IMR-90 (cell line): ENCODE results near the gene IRX1. TPM values are rescaled to one million over a fixed set of nuclear protein-coding genes. Genes with fewer than 3 reads are reported as not detected.

Experiments used
- ATAC-seq: fragments of 200-7000 bp; cut with Tn5 transposase; 2 replicates; pipeline ENCODE4 v1.9.1; 2020; ENCODE audit warnings: low read depth, mild to moderate bottlenecking, moderate library complexity
- BruUV-seq: library from RNA; stranded (reverse); fragments of 400-500 nt; replicated peaks from 2 replicates; lab custom pipeline; 2021; lab: Mats Ljungman, UMichigan
- CTCF ChIA-PET: fragments of 300-600 bp; formaldehyde crosslinking; extraction: SDS; loops from one replicate; lab custom pipeline; 2021; ENCODE audit warnings: antibody characterized with exemption; lab: Yijun Ruan, JAX
- POLR2A ChIA-PET: fragments of 300-600 bp; sonication (Branson Sonifier 250); formaldehyde crosslinking; loops from one replicate; lab custom pipeline; 2022; ENCODE audit warnings: antibody characterized with exemption; ENCODE audit not compliant: unreplicated experiment; lab: Charles Lee
- DNase-seq: peaks from one replicate; pipeline ENCODE4 v3.0.0; 2013
- H2AFZ ChIP-seq: replicated peaks from 2 replicates; pipeline ENCODE3; 2013; ENCODE audit warnings: low read length, mild to moderate bottlenecking; ENCODE audit not compliant: poor library complexity
- H2AK5ac ChIP-seq: 2 replicates; pipeline ENCODE4 v1.6.1; 2013; ENCODE audit warnings: low read depth, low read length, inconsistent platforms
- H2AK9ac ChIP-seq: replicated peaks from 2 replicates; pipeline ENCODE3; 2013; ENCODE audit warnings: mild to moderate bottlenecking, low read depth, low read length, moderate library complexity; ENCODE audit not compliant: poor library complexity
- H2BK120ac ChIP-seq: 2 replicates; pipeline ENCODE4 v1.6.1; 2013; ENCODE audit warnings: low read depth, low read length, inconsistent platforms
- H2BK15ac ChIP-seq: 3 replicates; pipeline ENCODE4 v1.6.1; 2013; ENCODE audit warnings: low read depth, low read length, inconsistent platforms
- H2BK20ac ChIP-seq: 2 replicates; pipeline ENCODE4 v1.6.1; 2013; ENCODE audit warnings: low read depth, mild to moderate bottlenecking, inconsistent platforms, low read length, moderate library complexity
- H2BK5ac ChIP-seq: 2 replicates; pipeline ENCODE4 v1.6.1; 2013; ENCODE audit warnings: mild to moderate bottlenecking, low read depth, low read length, inconsistent platforms; ENCODE audit not compliant: poor library complexity, severe bottlenecking
- H3K14ac ChIP-seq: replicated peaks from 2 replicates; pipeline ENCODE4 v1.6.1; 2013; ENCODE audit warnings: low read depth, low read length, inconsistent platforms
- H3K18ac ChIP-seq: 2 replicates; pipeline ENCODE4 v1.6.1; 2013; ENCODE audit warnings: low read depth, low read length, control low read depth
- H3K23ac ChIP-seq: 2 replicates; pipeline ENCODE4 v1.6.1; 2013; ENCODE audit warnings: low read depth, low read length, inconsistent platforms
- H3K27ac ChIP-seq: 2 replicates; pipeline ENCODE4 v1.5.1; 2013; ENCODE audit warnings: mild to moderate bottlenecking, control low read depth, low read length; ENCODE audit not compliant: insufficient read depth
- H3K27me3 ChIP-seq: 2 replicates; pipeline ENCODE4 v1.6.1; 2013; ENCODE audit warnings: low read length; ENCODE audit not compliant: control insufficient read depth, insufficient read depth
- H3K36me3 ChIP-seq: 2 replicates; pipeline ENCODE4 v1.6.1; 2013; ENCODE audit warnings: low read length, mixed read lengths; ENCODE audit not compliant: control insufficient read depth, insufficient read depth
- H3K4ac ChIP-seq: 2 replicates; pipeline ENCODE4 v1.6.1; 2013; ENCODE audit warnings: low read depth, low read length, inconsistent platforms
- H3K4me1 ChIP-seq: 2 replicates; pipeline ENCODE4 v1.6.1; 2013; ENCODE audit warnings: low read length, mixed read lengths; ENCODE audit not compliant: control insufficient read depth, insufficient read depth
- H3K4me2 ChIP-seq: 2 replicates; pipeline ENCODE4 v1.6.1; 2013; ENCODE audit warnings: low read depth, mild to moderate bottlenecking, control low read depth, low read length, moderate library complexity
- H3K4me3 ChIP-seq: 2 replicates; pipeline ENCODE4 v1.5.1; 2013; ENCODE audit warnings: low read depth, mild to moderate bottlenecking, control low read depth, low read length, moderate library complexity; ENCODE audit not compliant: insufficient read depth
- H3K56ac ChIP-seq: 2 replicates; pipeline ENCODE4 v1.6.1; 2013; ENCODE audit warnings: low read length, inconsistent platforms; ENCODE audit not compliant: insufficient read depth; ENCODE audit errors: extremely low read depth
- H3K79me1 ChIP-seq, 2 experiments: 2 replicates each; pipeline ENCODE4 v1.6.1; 2013; ENCODE audit warnings: low read length in 2 of 2, inconsistent platforms in 1 of 2, low read depth in 1 of 2
- H3K9ac ChIP-seq: 2 replicates; pipeline ENCODE4 v1.6.1; 2013; ENCODE audit warnings: low read depth, low read length, control low read depth
- H3K9me1 ChIP-seq: 2 replicates; pipeline ENCODE4 v1.6.1; 2013; ENCODE audit warnings: low read length, inconsistent platforms; ENCODE audit not compliant: insufficient read depth
- H3K9me3 ChIP-seq: 2 replicates; pipeline ENCODE4 v1.6.1; 2013; ENCODE audit warnings: low read length; ENCODE audit not compliant: control insufficient read depth, insufficient read depth
- H4K20me1 ChIP-seq: 2 replicates; pipeline ENCODE4 v1.6.1; 2013; ENCODE audit warnings: low read length, inconsistent platforms; ENCODE audit not compliant: insufficient read depth
- H4K5ac ChIP-seq: 2 replicates; pipeline ENCODE4 v1.6.1; 2013; ENCODE audit warnings: mild to moderate bottlenecking, low read depth, low read length, control low read depth
- H4K8ac ChIP-seq, 2 experiments: 2 replicates each; pipeline ENCODE4 v1.6.1; 2013; ENCODE audit warnings: low read depth in 2 of 2, low read length in 2 of 2, control low read depth in 1 of 2, inconsistent platforms in 1 of 2
- H4K91ac ChIP-seq: 2 replicates; pipeline ENCODE4 v1.6.1; 2013; ENCODE audit warnings: low read depth, low read length, inconsistent platforms; ENCODE audit not compliant: insufficient read depth
- BHLHE40 ChIP-seq: fragments of 150-350 bp; IDR thresholded peaks from 2 replicates; pipeline ENCODE4 v1.6.1; 2016; ENCODE audit warnings: mild to moderate bottlenecking, low read depth, low read length
- CHD1 ChIP-seq: IDR thresholded peaks from 2 replicates; pipeline ENCODE4 v1.6.1; 2012; ENCODE audit warnings: low read depth, low read length, improper control_type of control experiment
- FOS ChIP-seq: fragments of 150-350 bp; IDR thresholded peaks from 2 replicates; pipeline ENCODE4 v1.6.1; 2016; ENCODE audit warnings: low read depth, low read length
- MAZ ChIP-seq: IDR thresholded peaks from 2 replicates; pipeline ENCODE4 v1.6.1; 2012; ENCODE audit warnings: low read depth, mild to moderate bottlenecking, low read length, improper control_type of control experiment, moderate library complexity, borderline replicate concordance
- MXI1 ChIP-seq: IDR thresholded peaks from 2 replicates; pipeline ENCODE4 v1.6.1; 2012; ENCODE audit warnings: low read depth, mild to moderate bottlenecking, low read length, moderate library complexity, borderline replicate concordance
- RAD21 ChIP-seq: IDR thresholded peaks from 2 replicates; pipeline ENCODE4 v1.6.1; 2012; ENCODE audit warnings: low read length, improper control_type of control experiment
- RCOR1 ChIP-seq: IDR thresholded peaks from 2 replicates; pipeline ENCODE4 v1.6.1; 2012; ENCODE audit warnings: mild to moderate bottlenecking, low read length, improper control_type of control experiment; ENCODE audit not compliant: insufficient replicate concordance
- RFX5 ChIP-seq: IDR thresholded peaks from 2 replicates; pipeline ENCODE4 v1.8.0; 2012; ENCODE audit warnings: low read depth, mild to moderate bottlenecking, low read length, moderate library complexity
- SMC3 ChIP-seq: fragments of 150-350 bp; IDR thresholded peaks from 2 replicates; pipeline ENCODE4 v1.6.1; 2016; ENCODE audit warnings: low read depth, mild to moderate bottlenecking, antibody characterized with exemption, low read length, moderate library complexity
- WGBS, 2 experiments: methylation state at CpG; one replicate each; pipeline versions ENCODE4 v1.1.5 to v1.1.7; 2013; ENCODE audit warnings: missing lambda C conversion rate in 2 of 2; ENCODE audit not compliant: insufficient read length in 1 of 2; ENCODE audit errors: extremely low coverage in 2 of 2; 5-methylcytosine and 5-hydroxymethylcytosine counted together
- dilution Hi-C: fragments of 300-500 bp; cut with HindIII; formaldehyde crosslinking; loops from one replicate; pipeline ENCODE4 v1.14.3; 2018; ENCODE audit warnings: low sequenced_read_pairs; ENCODE audit not compliant: unreplicated experiment
- in situ Hi-C: fragments of 300-500 bp; cut with MboI; formaldehyde crosslinking; loops from 3 replicates; pipeline ENCODE4 v1.14.3; 2019; ENCODE audit warnings: low sequenced_read_pairs, inconsistent platforms, mixed read lengths
- intact Hi-C: fragments of 100-400 bp; cut with micrococcal nuclease; formaldehyde crosslinking; loops from 2 replicates; pipeline ENCODE4 v1.10.0; 2022
- polyA plus RNA-seq, 3 experiments: library from polyadenylated mRNA; depleted of rRNA; stranded (reverse); fragments of >200 nt; gene quantifications; 2 replicates each; pipeline ENCODE4 v1.2.3, GENCODE V29; 2012; ENCODE audit warnings: low replicate concordance in 1 of 3
- total RNA-seq: library from RNA; depleted of rRNA; stranded (reverse); fragments of >200 nt; gene quantifications from 2 replicates; pipeline ENCODE4 v1.2.3, GENCODE V29; 2012
- TF ChIP-seq, protein P1 (sequence below): conservative IDR thresholded peaks from 2 replicates; pipeline ENCODE4 v1.5.1; 2012; ENCODE audit warnings: mild to moderate bottlenecking, low read depth, low read length, improper control_type of control experiment
- TF ChIP-seq, protein P2 (sequence below): fragments of 150-350 bp; IDR thresholded peaks from 2 replicates; pipeline ENCODE4 v1.6.1; 2016; ENCODE audit warnings: low read depth, mild to moderate bottlenecking, low read length, moderate library complexity, borderline replicate concordance
- TF ChIP-seq, protein P3 (sequence below): fragments of 150-350 bp; IDR thresholded peaks from 2 replicates; pipeline ENCODE4 v1.6.1; 2017; ENCODE audit warnings: mild to moderate bottlenecking, antibody characterized with exemption, low read length, low read depth

IRX1 gene
- total and polyA plus RNA-seq, 2 of the 4 experiments (the other 2 are of a cell fraction): not detected

DNA sequence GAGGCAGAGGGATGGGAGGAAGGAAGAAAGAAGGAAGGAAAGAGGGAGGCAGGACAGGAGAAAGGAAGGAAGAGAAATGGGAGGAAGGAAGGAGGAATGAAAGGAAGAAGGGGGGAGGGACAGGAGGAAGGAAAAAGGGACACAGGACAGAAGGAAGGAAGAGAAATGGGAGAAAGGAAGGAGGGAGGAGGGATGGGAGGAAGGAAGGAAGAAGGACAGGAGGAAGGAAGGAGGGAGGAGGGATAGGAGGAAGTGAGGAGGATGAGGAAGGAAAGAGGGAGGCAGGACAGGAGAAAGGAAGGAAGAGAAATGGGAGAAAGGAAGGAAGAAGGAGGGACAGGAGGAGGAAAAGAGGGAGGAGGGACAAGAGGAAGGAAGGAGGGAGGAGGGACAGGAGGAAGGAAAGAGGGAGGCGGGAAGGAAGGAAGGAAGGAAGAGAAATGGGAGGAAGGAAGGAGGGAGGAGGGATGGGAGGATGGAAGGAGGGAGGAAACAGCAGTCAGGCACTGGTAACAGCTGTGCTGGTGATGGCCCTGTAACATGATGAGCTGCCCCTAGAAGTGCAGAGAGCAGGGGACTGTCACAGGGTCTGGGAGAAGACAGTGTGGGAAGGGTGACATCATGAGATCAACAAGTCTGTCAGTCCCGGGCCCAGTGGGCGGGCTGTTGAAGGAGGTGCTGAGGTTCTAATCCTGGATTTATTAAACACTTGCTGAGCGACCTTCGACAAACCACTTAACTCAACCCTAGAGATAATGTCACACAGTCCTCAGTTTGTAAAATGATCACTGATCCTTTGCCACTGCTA lies 10.7 kb upstream of the IRX1 start:
- no peak overlapping the region for H3K4me2 ChIP-seq
- no peak overlapping the region for H3K18ac ChIP-seq
- H2BK15ac ChIP-seq: no peak overlapping the region
- H2AFZ ChIP-seq: no peak overlapping the region
- H3K9ac ChIP-seq: no peak overlapping the region
- no peak overlapping the region for H4K8ac ChIP-seq
- no peak overlapping the region for H4K5ac ChIP-seq
- H3K23ac ChIP-seq: no peak overlapping the region
- H3K4me1 ChIP-seq: no peaks in the 10 kb centered on the region
- no peak overlapping the region for H2BK20ac ChIP-seq
- no peak overlapping the region for H2BK5ac ChIP-seq
- no peak overlapping the region for H4K91ac ChIP-seq
- no peaks in the 10 kb centered on the region for H3K36me3 ChIP-seq
- DNase-seq (no peak), ATAC-seq (no peak)
- H3K27ac ChIP-seq: no peak overlapping the region
- no peaks in the 10 kb centered on the region; the same call in 1 of the 2 replicates for H3K9me3 ChIP-seq
- H3K27me3 ChIP-seq: no peaks in the 10 kb centered on the region; the same call in 1 of the 2 replicates
- no peak overlapping the region for H3K4me3 ChIP-seq
- no peaks in the 10 kb centered on the region for H3K79me1 ChIP-seq
- no peak overlapping the region for H2BK120ac ChIP-seq
- in situ Hi-C loops (no loop called here), dilution Hi-C loops (no loop called here), intact Hi-C loops (no loop called here)
- ChIA-PET POLR2A (no interaction called here), CTCF (no interaction called here)
- no CpG with 5 or more reads among the region's 5 CpGs for WGBS, 2 experiments
- H2AK9ac ChIP-seq: no peak overlapping the region
- no peak overlapping the region for H3K56ac ChIP-seq
- no TSS peak for BruUV-seq
- no peak overlapping the region for H2AK5ac ChIP-seq
- H3K9me1 ChIP-seq: no peaks in the 10 kb centered on the region
- no peak overlapping the region for H3K4ac ChIP-seq
- no peak overlapping the region for H3K14ac ChIP-seq
- TF ChIP-seq, protein P1, sequence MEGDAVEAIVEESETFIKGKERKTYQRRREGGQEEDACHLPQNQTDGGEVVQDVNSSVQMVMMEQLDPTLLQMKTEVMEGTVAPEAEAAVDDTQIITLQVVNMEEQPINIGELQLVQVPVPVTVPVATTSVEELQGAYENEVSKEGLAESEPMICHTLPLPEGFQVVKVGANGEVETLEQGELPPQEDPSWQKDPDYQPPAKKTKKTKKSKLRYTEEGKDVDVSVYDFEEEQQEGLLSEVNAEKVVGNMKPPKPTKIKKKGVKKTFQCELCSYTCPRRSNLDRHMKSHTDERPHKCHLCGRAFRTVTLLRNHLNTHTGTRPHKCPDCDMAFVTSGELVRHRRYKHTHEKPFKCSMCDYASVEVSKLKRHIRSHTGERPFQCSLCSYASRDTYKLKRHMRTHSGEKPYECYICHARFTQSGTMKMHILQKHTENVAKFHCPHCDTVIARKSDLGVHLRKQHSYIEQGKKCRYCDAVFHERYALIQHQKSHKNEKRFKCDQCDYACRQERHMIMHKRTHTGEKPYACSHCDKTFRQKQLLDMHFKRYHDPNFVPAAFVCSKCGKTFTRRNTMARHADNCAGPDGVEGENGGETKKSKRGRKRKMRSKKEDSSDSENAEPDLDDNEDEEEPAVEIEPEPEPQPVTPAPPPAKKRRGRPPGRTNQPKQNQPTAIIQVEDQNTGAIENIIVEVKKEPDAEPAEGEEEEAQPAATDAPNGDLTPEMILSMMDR: no peak
- TF ChIP-seq RCOR1 (no peak), MXI1 (no peak), CHD1 (no peak), MAZ (no peak), RFX5 (no peak), FOS (no peak), RAD21 (no peak), SMC3 (no peak), BHLHE40 (no peak)
- TF ChIP-seq, protein P2, sequence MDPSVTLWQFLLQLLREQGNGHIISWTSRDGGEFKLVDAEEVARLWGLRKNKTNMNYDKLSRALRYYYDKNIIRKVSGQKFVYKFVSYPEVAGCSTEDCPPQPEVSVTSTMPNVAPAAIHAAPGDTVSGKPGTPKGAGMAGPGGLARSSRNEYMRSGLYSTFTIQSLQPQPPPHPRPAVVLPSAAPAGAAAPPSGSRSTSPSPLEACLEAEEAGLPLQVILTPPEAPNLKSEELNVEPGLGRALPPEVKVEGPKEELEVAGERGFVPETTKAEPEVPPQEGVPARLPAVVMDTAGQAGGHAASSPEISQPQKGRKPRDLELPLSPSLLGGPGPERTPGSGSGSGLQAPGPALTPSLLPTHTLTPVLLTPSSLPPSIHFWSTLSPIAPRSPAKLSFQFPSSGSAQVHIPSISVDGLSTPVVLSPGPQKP: no peak
- TF ChIP-seq, protein P3, sequence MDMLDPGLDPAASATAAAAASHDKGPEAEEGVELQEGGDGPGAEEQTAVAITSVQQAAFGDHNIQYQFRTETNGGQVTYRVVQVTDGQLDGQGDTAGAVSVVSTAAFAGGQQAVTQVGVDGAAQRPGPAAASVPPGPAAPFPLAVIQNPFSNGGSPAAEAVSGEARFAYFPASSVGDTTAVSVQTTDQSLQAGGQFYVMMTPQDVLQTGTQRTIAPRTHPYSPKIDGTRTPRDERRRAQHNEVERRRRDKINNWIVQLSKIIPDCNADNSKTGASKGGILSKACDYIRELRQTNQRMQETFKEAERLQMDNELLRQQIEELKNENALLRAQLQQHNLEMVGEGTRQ: no peak
- H4K20me1 ChIP-seq: no peaks in the 10 kb centered on the region
